Lower leg skin (tissue), 3 donors: ENCODE measurements around the gene POLG2.

Source experiments
- POLR2A ChIP-seq, 2 donors: fragments of 450-650 bp; IDR thresholded peaks; one replicate each; pipeline ENCODE4 v1.6.1; 2016 to 2017; ENCODE audit warnings: antibody characterized with exemption in 2 of 2, mild to moderate bottlenecking in 1 of 2, moderate library complexity in 1 of 2
- TF ChIP-seq, protein P1 (sequence below), 3 donors: fragments of 450-650 bp; IDR thresholded peaks; one replicate each; pipeline ENCODE4 v1.5.1; 2016; ENCODE audit warnings: antibody characterized with exemption in 3 of 3, mild to moderate bottlenecking in 3 of 3, moderate library complexity in 2 of 3

DNA sequence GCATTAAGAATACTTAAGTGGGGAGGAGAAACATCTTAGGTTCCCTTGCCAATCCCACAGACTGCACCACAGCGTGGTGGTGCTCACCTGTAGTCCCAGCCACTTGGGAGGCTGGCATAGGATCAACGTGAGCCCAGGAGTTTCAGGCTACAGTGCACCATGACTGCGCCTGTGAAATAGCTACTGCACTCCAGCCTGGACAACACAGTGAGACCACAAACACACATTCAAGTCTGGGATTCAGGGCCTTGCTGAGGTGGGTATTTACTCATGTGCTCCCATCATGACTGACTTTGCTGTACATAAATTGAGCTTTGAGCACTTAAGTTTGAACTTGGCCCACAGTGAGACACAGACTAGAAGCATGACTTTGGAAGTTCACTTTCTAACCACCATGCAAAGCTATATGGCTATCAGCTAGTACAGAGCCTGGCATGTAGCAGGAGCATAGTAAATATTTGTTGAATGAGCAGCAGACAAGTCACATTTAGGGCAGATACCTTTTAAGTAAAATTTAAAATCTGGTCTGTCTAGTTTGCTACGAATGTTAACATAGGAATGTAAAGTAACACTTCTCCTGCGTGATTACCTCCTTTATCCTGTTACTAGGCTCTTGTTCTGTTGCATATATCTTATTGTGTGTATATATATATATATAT is 43.4 kb upstream of the POLG2 start:
- TF ChIP-seq POLR2A (IDR thresholded peaks at IDR 0.05): no peak
- TF ChIP-seq, protein P1, sequence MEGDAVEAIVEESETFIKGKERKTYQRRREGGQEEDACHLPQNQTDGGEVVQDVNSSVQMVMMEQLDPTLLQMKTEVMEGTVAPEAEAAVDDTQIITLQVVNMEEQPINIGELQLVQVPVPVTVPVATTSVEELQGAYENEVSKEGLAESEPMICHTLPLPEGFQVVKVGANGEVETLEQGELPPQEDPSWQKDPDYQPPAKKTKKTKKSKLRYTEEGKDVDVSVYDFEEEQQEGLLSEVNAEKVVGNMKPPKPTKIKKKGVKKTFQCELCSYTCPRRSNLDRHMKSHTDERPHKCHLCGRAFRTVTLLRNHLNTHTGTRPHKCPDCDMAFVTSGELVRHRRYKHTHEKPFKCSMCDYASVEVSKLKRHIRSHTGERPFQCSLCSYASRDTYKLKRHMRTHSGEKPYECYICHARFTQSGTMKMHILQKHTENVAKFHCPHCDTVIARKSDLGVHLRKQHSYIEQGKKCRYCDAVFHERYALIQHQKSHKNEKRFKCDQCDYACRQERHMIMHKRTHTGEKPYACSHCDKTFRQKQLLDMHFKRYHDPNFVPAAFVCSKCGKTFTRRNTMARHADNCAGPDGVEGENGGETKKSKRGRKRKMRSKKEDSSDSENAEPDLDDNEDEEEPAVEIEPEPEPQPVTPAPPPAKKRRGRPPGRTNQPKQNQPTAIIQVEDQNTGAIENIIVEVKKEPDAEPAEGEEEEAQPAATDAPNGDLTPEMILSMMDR (IDR thresholded peaks at IDR 0.05): no peak
